Panc1 (cell line): ENCODE results near the gene SCART1. TPM values are rescaled to one million over a fixed set of nuclear protein-coding genes. Genes with fewer than 3 reads are reported as not detected.

Experiments
- ATAC-seq: fragments of 200-7000 bp; cut with Tn5 transposase; 2 replicates; pipeline ENCODE4 v1.9.1; 2020; ENCODE audit warnings: mild to moderate bottlenecking, moderate library complexity
- BruUV-seq: library from RNA; stranded (reverse); fragments of 400-500 nt; replicated peaks from 2 replicates; lab custom pipeline; 2021; lab: Mats Ljungman, UMichigan
- CTCF ChIA-PET: fragments of 300-600 bp; sonication (Branson Sonifier 250); formaldehyde crosslinking; loops from one replicate; lab custom pipeline; 2022; ENCODE audit warnings: antibody characterized with exemption; lab: Charles Lee
- POLR2A ChIA-PET: fragments of 300-600 bp; sonication (Branson Sonifier 250); formaldehyde crosslinking; loops from one replicate; lab custom pipeline; 2022; ENCODE audit warnings: antibody characterized with exemption; lab: Charles Lee
- DNase-seq: peaks from one replicate; pipeline ENCODE4 v3.0.0-alpha.2; 2010; ENCODE audit warnings: low read depth, low spot score
- H3K27ac ChIP-seq: 2 replicates; pipeline ENCODE4 v1.5.1; 2011; ENCODE audit warnings: mild to moderate bottlenecking, low read length, inconsistent platforms
- H3K27me3 ChIP-seq: fragments of 200-500 bp; sonication (Bioruptor generic); 2 replicates; pipeline ENCODE4 v1.6.0; 2014; ENCODE audit warnings: low read length, inconsistent platforms; ENCODE audit not compliant: control insufficient read depth, insufficient read depth
- H3K36me3 ChIP-seq: fragments of 200-500 bp; sonication (Bioruptor generic); 2 replicates; pipeline ENCODE4 v1.5.1; 2014; ENCODE audit warnings: inconsistent platforms, mild to moderate bottlenecking, low read length, moderate library complexity; ENCODE audit not compliant: control insufficient read depth, insufficient read depth
- H3K4me1 ChIP-seq: 2 replicates; pipeline ENCODE4 v1.5.1; 2011; ENCODE audit warnings: inconsistent platforms, mild to moderate bottlenecking, low read length, moderate library complexity; ENCODE audit not compliant: control insufficient read depth, insufficient read depth
- H3K4me3 ChIP-seq, 2 experiments: 2 replicates each; pipeline ENCODE4 v1.5.1; 2011 to 2012; ENCODE audit warnings: low read depth in 2 of 2, low read length in 2 of 2, mild to moderate bottlenecking in 2 of 2, inconsistent platforms in 1 of 2, moderate library complexity in 1 of 2
- H3K9me3 ChIP-seq: fragments of 200-500 bp; sonication (Bioruptor generic); 2 replicates; pipeline ENCODE4 v1.5.1; 2014; ENCODE audit warnings: low read depth, mild to moderate bottlenecking, inconsistent platforms, low read length, moderate library complexity; ENCODE audit not compliant: control insufficient read depth, insufficient read depth
- POLR2AphosphoS5 ChIP-seq: IDR thresholded peaks from 2 replicates; pipeline ENCODE4 v1.6.1; 2012; ENCODE audit warnings: mild to moderate bottlenecking, low read depth, low read length, moderate library complexity
- SIN3A ChIP-seq: IDR thresholded peaks from 2 replicates; pipeline ENCODE4 v1.6.1; 2012; ENCODE audit warnings: low read depth, mild to moderate bottlenecking, low read length, moderate library complexity, borderline replicate concordance; ENCODE audit not compliant: insufficient read depth
- TCF7L2 ChIP-seq: IDR thresholded peaks from 2 replicates; pipeline ENCODE4 v1.6.1; 2011; ENCODE audit warnings: mild to moderate bottlenecking, low read depth, low read length, inconsistent platforms
- in situ Hi-C: cut with HindIII; loops from 2 replicates; pipeline ENCODE4 v1.10.0; 2016; ENCODE audit warnings: low sequenced_read_pairs, low pct_unique_long_range_greater_than_20kb
- intact Hi-C: fragments of 100-400 bp; cut with micrococcal nuclease; formaldehyde crosslinking; loops from one replicate; pipeline ENCODE4 v1.10.0; 2022; ENCODE audit not compliant: unreplicated experiment
- total RNA-seq: library from RNA; stranded (reverse); gene quantifications from one replicate; pipeline ENCODE4 v1.2.1, GENCODE V29; 2021; ENCODE audit not compliant: unreplicated experiment
- TF ChIP-seq, protein P1 (sequence below), 2 experiments: IDR thresholded peaks; 2 replicates each; pipeline ENCODE4 v1.6.1; 2011 to 2012; ENCODE audit warnings: low read depth in 2 of 2, control low read depth in 1 of 2, low read length in 1 of 2, mild to moderate bottlenecking in 1 of 2, moderate library complexity in 1 of 2; ENCODE audit not compliant: insufficient read depth in 1 of 2
- TF ChIP-seq, protein P2 (sequence below): fragments of 450-650 bp; IDR thresholded peaks from 2 replicates; pipeline ENCODE4 v1.5.1; 2017; ENCODE audit warnings: mild to moderate bottlenecking

The SCART1 gene
- total RNA-seq, 1 experiment from 2014 or later, result 0.57 TPM

DNA sequence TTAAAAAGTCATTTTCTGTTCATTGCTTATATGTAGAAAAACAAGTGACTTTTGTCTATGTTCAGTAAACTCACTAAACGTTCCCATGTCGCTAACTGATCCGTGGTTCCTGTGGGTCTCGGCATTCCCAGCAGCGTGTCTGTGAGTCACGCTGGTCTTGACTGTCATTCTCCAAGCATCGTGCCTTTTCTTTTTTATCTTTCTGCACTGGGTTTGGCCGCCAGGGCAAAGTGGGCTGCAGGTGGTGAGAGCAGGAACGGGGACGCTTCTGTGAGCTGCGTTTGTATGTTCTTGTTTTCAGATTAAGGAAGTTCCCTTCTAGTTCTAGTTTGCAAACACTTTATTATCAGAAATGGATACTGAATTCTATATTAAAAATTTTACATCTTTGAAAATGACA lies 6.8 kb upstream of the SCART1 start:
- Histone ChIP-seq H3K4me3 (no peak overlapping the region), H3K36me3 (no peaks in the 10 kb centered on the region), H3K27me3 (no peaks in the 10 kb centered on the region; the same call in 1 of the 2 replicates), H3K4me1 (no peaks in the 10 kb centered on the region), H3K27ac (no peak overlapping the region), H3K9me3 (peaks cover 19% of the 10 kb centered on the region; the same call in 1 of the 2 replicates)
- no peak for TF ChIP-seq SIN3A
- TF ChIP-seq, protein P1, sequence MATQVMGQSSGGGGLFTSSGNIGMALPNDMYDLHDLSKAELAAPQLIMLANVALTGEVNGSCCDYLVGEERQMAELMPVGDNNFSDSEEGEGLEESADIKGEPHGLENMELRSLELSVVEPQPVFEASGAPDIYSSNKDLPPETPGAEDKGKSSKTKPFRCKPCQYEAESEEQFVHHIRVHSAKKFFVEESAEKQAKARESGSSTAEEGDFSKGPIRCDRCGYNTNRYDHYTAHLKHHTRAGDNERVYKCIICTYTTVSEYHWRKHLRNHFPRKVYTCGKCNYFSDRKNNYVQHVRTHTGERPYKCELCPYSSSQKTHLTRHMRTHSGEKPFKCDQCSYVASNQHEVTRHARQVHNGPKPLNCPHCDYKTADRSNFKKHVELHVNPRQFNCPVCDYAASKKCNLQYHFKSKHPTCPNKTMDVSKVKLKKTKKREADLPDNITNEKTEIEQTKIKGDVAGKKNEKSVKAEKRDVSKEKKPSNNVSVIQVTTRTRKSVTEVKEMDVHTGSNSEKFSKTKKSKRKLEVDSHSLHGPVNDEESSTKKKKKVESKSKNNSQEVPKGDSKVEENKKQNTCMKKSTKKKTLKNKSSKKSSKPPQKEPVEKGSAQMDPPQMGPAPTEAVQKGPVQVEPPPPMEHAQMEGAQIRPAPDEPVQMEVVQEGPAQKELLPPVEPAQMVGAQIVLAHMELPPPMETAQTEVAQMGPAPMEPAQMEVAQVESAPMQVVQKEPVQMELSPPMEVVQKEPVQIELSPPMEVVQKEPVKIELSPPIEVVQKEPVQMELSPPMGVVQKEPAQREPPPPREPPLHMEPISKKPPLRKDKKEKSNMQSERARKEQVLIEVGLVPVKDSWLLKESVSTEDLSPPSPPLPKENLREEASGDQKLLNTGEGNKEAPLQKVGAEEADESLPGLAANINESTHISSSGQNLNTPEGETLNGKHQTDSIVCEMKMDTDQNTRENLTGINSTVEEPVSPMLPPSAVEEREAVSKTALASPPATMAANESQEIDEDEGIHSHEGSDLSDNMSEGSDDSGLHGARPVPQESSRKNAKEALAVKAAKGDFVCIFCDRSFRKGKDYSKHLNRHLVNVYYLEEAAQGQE (IDR thresholded peaks at IDR 0.05; ENCODE audit: insufficient read depth in 1 of 2, low read depth in 2 of 2, low read length in 1 of 2), result no peak
- no peak for TF ChIP-seq TCF7L2
- TF ChIP-seq, protein P2, sequence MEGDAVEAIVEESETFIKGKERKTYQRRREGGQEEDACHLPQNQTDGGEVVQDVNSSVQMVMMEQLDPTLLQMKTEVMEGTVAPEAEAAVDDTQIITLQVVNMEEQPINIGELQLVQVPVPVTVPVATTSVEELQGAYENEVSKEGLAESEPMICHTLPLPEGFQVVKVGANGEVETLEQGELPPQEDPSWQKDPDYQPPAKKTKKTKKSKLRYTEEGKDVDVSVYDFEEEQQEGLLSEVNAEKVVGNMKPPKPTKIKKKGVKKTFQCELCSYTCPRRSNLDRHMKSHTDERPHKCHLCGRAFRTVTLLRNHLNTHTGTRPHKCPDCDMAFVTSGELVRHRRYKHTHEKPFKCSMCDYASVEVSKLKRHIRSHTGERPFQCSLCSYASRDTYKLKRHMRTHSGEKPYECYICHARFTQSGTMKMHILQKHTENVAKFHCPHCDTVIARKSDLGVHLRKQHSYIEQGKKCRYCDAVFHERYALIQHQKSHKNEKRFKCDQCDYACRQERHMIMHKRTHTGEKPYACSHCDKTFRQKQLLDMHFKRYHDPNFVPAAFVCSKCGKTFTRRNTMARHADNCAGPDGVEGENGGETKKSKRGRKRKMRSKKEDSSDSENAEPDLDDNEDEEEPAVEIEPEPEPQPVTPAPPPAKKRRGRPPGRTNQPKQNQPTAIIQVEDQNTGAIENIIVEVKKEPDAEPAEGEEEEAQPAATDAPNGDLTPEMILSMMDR, result no peak
- TF ChIP-seq POLR2AphosphoS5, result no peak
- no peak for ATAC-seq
- ChIA-PET CTCF (no interaction called here), POLR2A (no interaction called here)
- DNase-seq, result no peak
- in situ Hi-C loops, result no loop called here
- intact Hi-C loops, result no loop called here
- no TSS peak for BruUV-seq

DNA sequence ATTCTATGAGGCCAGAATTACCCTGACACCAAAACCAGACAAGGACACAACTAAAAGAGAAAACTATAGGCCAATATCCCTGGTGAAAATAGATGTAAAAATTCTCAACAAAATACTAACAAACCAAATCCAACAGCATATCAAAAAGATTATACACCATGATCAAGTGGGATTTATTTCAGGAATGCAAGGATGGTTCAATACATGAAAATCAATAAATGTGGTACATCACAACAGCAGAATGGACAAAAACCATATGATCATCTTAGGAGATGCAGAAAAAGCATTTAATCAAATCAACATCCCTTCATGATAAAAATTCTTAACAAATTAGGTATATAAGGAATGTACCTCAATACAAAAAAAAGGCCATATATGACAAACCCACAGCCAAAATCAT lies 5.6 kb upstream of the SCART1 start:
- ATAC-seq (no peak), DNase-seq (no peak)
- H3K9me3 ChIP-seq, result peaks cover 19% of the 10 kb centered on the region; the same call in 1 of the 2 replicates
- intact Hi-C loops (no loop called here), in situ Hi-C loops (no loop called here)
- no peaks in the 10 kb centered on the region; the same call in 1 of the 2 replicates for H3K27me3 ChIP-seq
- ChIA-PET POLR2A (no interaction called here), CTCF (no interaction called here)
- no peaks in the 10 kb centered on the region for H3K4me1 ChIP-seq
- no peak overlapping the region for H3K27ac ChIP-seq
- BruUV-seq, result no TSS peak
- H3K36me3 ChIP-seq, result no peaks in the 10 kb centered on the region
- H3K4me3 ChIP-seq, result no peak overlapping the region
- TF ChIP-seq POLR2AphosphoS5, result no peak
- TF ChIP-seq TCF7L2, result no peak
- TF ChIP-seq, protein P2, result no peak
- TF ChIP-seq, protein P1 (IDR thresholded peaks at IDR 0.05; ENCODE audit: insufficient read depth in 1 of 2, low read depth in 2 of 2, low read length in 1 of 2), result no peak
- TF ChIP-seq SIN3A, result no peak
